HG03280 (cell line): ENCODE data around the gene LAPTM4A.
"Not testable (repeated sequence)": the region's sequence is repeated elsewhere in the genome, so short reads cannot be mapped to it uniquely, and the experiment has no call there.

Experiments used
- ATAC-seq: cut with Tn5 transposase; IDR thresholded peaks from one replicate; pipeline ENCODE4 v1.9.1; 2021; ENCODE audit warnings: mild to moderate bottlenecking, moderate library complexity; ENCODE audit not compliant: unreplicated experiment

Gene LAPTM4A

GRCh38 chr2:20051532-20052228, at the start of gene LAPTM4A:
Gene LAPTM4A, minus strand, starts transcription at chr2:20051628. Its CDS starts 108 bp downstream, at chr2:20051520.
- ATAC-seq, result peak; percentile 97

- no peak for ATAC-seq
Measured at GRCh38 chr2:20100711-20101110, 49.3 kb upstream of the LAPTM4A start.

- no peak for ATAC-seq
Measured at GRCh38 chr2:20099780-20100179, 48.4 kb upstream of the LAPTM4A start.

GRCh38 chr2:20097889-20098714, 46.7 kb upstream of the LAPTM4A start:
- ATAC-seq, result peak; percentile 96

GRCh38 chr2:20095469-20095868, 44.0 kb upstream of the LAPTM4A start:
- no peak for ATAC-seq

- no peak for ATAC-seq
Measured at GRCh38 chr2:20094955-20095354, 43.5 kb upstream of the LAPTM4A start.

- no peak for ATAC-seq
Measured at GRCh38 chr2:20094142-20094755, 42.8 kb upstream of the LAPTM4A start.

GRCh38 chr2:20093263-20094141, 42.1 kb upstream of the LAPTM4A start:
- ATAC-seq, result no peak

- ATAC-seq, result no peak
Measured at GRCh38 chr2:20092901-20093235, 41.4 kb upstream of the LAPTM4A start.

- no peak for ATAC-seq
Measured at GRCh38 chr2:20092226-20092900, 40.9 kb upstream of the LAPTM4A start.

GRCh38 chr2:20091305-20091991, 40.0 kb upstream of the LAPTM4A start:
- no peak for ATAC-seq

- ATAC-seq, result no peak
Measured at GRCh38 chr2:20089715-20090464, 38.5 kb upstream of the LAPTM4A start.

GRCh38 chr2:20085909-20086308, 34.5 kb upstream of the LAPTM4A start:
- not testable (repeated sequence) for ATAC-seq

GRCh38 chr2:20082812-20083211, 31.4 kb upstream of the LAPTM4A start:
- not testable (repeated sequence) for ATAC-seq

- no peak for ATAC-seq
Measured at GRCh38 chr2:20081841-20082240, 30.4 kb upstream of the LAPTM4A start.

- ATAC-seq, result no peak
Measured at GRCh38 chr2:20080839-20081415, 29.5 kb upstream of the LAPTM4A start.

- no peak for ATAC-seq
Measured at GRCh38 chr2:20080428-20080827, 29.0 kb upstream of the LAPTM4A start.

GRCh38 chr2:20079546-20080115, 28.2 kb upstream of the LAPTM4A start:
- no peak for ATAC-seq
